Neural cell (in vitro differentiated cells): ENCODE measurements around the gene GAN. TPM values are rescaled to one million over a fixed set of nuclear protein-coding genes. Genes with fewer than 3 reads are reported as not detected.

Experiments
- H2AFZ ChIP-seq: fragments of 200-600, 300-800 bp; sonication (generic), shearing (Covaris generic); 2 replicates; pipeline ENCODE4 v1.6.0; 2014; ENCODE audit warnings: low read depth, mild to moderate bottlenecking, antibody characterized with exemption, low read length, moderate library complexity
- H3F3A ChIP-seq: fragments of 200-600 bp; shearing (Covaris generic); 2 replicates; pipeline ENCODE4 v1.6.1; 2016; ENCODE audit warnings: mild to moderate bottlenecking, moderate library complexity, mixed read lengths, antibody characterized with exemption, low read length; ENCODE audit not compliant: insufficient read depth, poor library complexity, severe bottlenecking
- H3K27ac ChIP-seq: fragments of 200-600, 300-800 bp; sonication (generic), shearing (Covaris generic); 2 replicates; pipeline ENCODE4 v1.5.1; 2014; ENCODE audit warnings: mild to moderate bottlenecking, low read length, moderate library complexity
- H3K27me3 ChIP-seq: fragments of 300-800, 200-600 bp; sonication (generic), shearing (Covaris generic); 2 replicates; pipeline ENCODE4 v1.6.0; 2014; ENCODE audit warnings: mild to moderate bottlenecking, low read depth, low read length, moderate library complexity; ENCODE audit not compliant: insufficient read depth
- H3K36me3 ChIP-seq: fragments of 300-800, 200-600 bp; sonication (generic), shearing (Covaris generic); 2 replicates; pipeline ENCODE4 v1.5.1; 2014; ENCODE audit warnings: mild to moderate bottlenecking, antibody characterized with exemption, low read length, moderate library complexity; ENCODE audit not compliant: insufficient read depth
- H3K4me2 ChIP-seq: fragments of 300-800, 200-600 bp; sonication (generic), shearing (Covaris generic); 2 replicates; pipeline ENCODE4 v1.6.0; 2014; ENCODE audit warnings: mild to moderate bottlenecking, low read length
- H3K4me3 ChIP-seq: fragments of 300-800, 200-600 bp; sonication (generic), shearing (Covaris generic); 2 replicates; pipeline ENCODE4 v1.5.1; 2014; ENCODE audit warnings: mild to moderate bottlenecking, low read length, moderate library complexity
- H3K79me2 ChIP-seq: fragments of 200-600 bp; shearing (Covaris generic); replicated peaks from 2 replicates; pipeline ENCODE4 v1.6.0; 2014; ENCODE audit warnings: mild to moderate bottlenecking, low read length, moderate library complexity; ENCODE audit not compliant: insufficient read depth
- H3K9ac ChIP-seq: fragments of 300-800, 200-600 bp; sonication (generic), shearing (Covaris generic); 2 replicates; pipeline ENCODE4 v1.6.1; 2016; ENCODE audit warnings: mild to moderate bottlenecking, low read length, mixed read lengths
- H3K9me2 ChIP-seq: fragments of 200-600 bp; shearing (Covaris generic); 2 replicates; pipeline ENCODE4 v1.6.1; 2016; ENCODE audit warnings: mild to moderate bottlenecking, low read length, mixed read lengths; ENCODE audit not compliant: insufficient read depth
- H3K9me3 ChIP-seq: fragments of 200-600, 300-800 bp; sonication (generic), shearing (Covaris generic); 2 replicates; pipeline ENCODE4 v1.6.1; 2016; ENCODE audit warnings: mild to moderate bottlenecking, mixed run types, low read length, moderate library complexity, mixed read lengths
- H4K20me1 ChIP-seq: fragments of 200-600 bp; shearing (Covaris generic); 2 replicates; pipeline ENCODE4 v1.6.1; 2016; ENCODE audit warnings: mild to moderate bottlenecking, mixed run types; ENCODE audit not compliant: insufficient read depth
- CTCF ChIP-seq: fragments of 450-650 bp; IDR thresholded peaks from 2 replicates; pipeline ENCODE4 v1.5.1; 2014; ENCODE audit warnings: antibody characterized with exemption, mild to moderate bottlenecking, moderate library complexity; ENCODE audit not compliant: poor library complexity, severe bottlenecking
- EP300 ChIP-seq: fragments of 450-650 bp; conservative IDR thresholded peaks from 2 replicates; pipeline ENCODE4 v1.6.1; 2014; ENCODE audit warnings: antibody characterized with exemption, mild to moderate bottlenecking, moderate library complexity; ENCODE audit not compliant: poor library complexity, severe bottlenecking
- EZH2 ChIP-seq: fragments of 200-600, 300-800 bp; shearing (Covaris generic), sonication (generic); IDR thresholded peaks from 2 replicates; pipeline ENCODE4 v1.6.1; 2014; ENCODE audit warnings: antibody characterized with exemption, low read length, borderline replicate concordance, mild to moderate bottlenecking; ENCODE audit not compliant: insufficient read depth, poor library complexity, severe bottlenecking
- MXI1 ChIP-seq: fragments of 450-650 bp; conservative IDR thresholded peaks from 2 replicates; pipeline ENCODE4 v1.6.1; 2014; ENCODE audit warnings: antibody characterized with exemption, mild to moderate bottlenecking; ENCODE audit not compliant: poor library complexity, severe bottlenecking
- POLR2AphosphoS5 ChIP-seq: IDR thresholded peaks from 2 replicates; pipeline ENCODE4 v1.6.1; 2012
- RAD21 ChIP-seq: fragments of 450-650 bp; conservative IDR thresholded peaks from 2 replicates; pipeline ENCODE4 v1.6.1; 2014; ENCODE audit warnings: antibody characterized with exemption, mild to moderate bottlenecking, moderate library complexity
- SMC3 ChIP-seq: fragments of 450-650 bp; conservative IDR thresholded peaks from 2 replicates; pipeline ENCODE4 v1.6.1; 2014; ENCODE audit warnings: antibody characterized with exemption, mild to moderate bottlenecking, moderate library complexity; ENCODE audit not compliant: poor library complexity
- TAF1 ChIP-seq: IDR thresholded peaks from 2 replicates; pipeline ENCODE4 v1.6.1; 2012; ENCODE audit warnings: low read depth
- polyA plus RNA-seq: library from polyadenylated mRNA; depleted of rRNA; stranded (reverse); fragments of >200 nt; gene quantifications from 2 replicates; pipeline ENCODE4 v1.2.3, GENCODE V29; 2014
- TF ChIP-seq, protein P1 (sequence below): IDR thresholded peaks from 2 replicates; pipeline ENCODE4 v1.6.1; 2012; ENCODE audit warnings: borderline replicate concordance

The GAN gene
- polyA plus RNA-seq, 1 donor from 2014 or later, result 9.1 TPM

DNA sequence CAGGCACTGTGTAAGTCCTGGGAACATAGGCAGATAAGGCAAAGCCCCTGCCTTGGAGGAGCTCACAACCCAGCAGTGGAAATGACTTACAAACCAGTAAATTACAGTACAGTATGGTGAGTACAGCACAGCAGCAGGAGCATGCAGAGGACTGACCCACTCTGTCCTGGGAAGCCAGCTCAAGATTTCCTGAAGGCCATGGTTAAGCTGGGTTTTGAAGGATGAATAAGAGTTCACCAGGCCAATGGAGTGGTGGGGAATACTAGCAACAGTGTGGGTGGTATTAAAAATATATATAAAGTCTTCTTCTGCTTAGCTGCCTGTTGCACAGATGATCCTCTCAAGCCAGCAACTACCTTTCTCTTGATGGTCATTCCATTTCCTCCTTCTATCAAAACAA, 3.0 kb upstream of the GAN start:
- Histone ChIP-seq H4K20me1 (no peaks in the 10 kb centered on the region), H3K9me3 (no peaks in the 10 kb centered on the region), H3K79me2 (peaks cover 17% of the 10 kb centered on the region), H3K27me3 (no peaks in the 10 kb centered on the region), H3K9ac (no peak overlapping the region), H3K4me2 (no peak overlapping the region), H3F3A (peaks cover 4% of the 10 kb centered on the region), H3K27ac (no peak overlapping the region), H3K9me2 (no peaks in the 10 kb centered on the region), H3K36me3 (no peaks in the 10 kb centered on the region), H3K4me3 (peak overlapping the region; percentile 34), H2AFZ (no peak overlapping the region)
- TF ChIP-seq SMC3, result no peak
- TF ChIP-seq MXI1, result no peak
- TF ChIP-seq RAD21, result no peak
- TF ChIP-seq CTCF, result no peak
- TF ChIP-seq EZH2, result no peak
- no peak for TF ChIP-seq TAF1
- no peak for TF ChIP-seq POLR2AphosphoS5
- TF ChIP-seq EP300, result no peak
- TF ChIP-seq, protein P1, sequence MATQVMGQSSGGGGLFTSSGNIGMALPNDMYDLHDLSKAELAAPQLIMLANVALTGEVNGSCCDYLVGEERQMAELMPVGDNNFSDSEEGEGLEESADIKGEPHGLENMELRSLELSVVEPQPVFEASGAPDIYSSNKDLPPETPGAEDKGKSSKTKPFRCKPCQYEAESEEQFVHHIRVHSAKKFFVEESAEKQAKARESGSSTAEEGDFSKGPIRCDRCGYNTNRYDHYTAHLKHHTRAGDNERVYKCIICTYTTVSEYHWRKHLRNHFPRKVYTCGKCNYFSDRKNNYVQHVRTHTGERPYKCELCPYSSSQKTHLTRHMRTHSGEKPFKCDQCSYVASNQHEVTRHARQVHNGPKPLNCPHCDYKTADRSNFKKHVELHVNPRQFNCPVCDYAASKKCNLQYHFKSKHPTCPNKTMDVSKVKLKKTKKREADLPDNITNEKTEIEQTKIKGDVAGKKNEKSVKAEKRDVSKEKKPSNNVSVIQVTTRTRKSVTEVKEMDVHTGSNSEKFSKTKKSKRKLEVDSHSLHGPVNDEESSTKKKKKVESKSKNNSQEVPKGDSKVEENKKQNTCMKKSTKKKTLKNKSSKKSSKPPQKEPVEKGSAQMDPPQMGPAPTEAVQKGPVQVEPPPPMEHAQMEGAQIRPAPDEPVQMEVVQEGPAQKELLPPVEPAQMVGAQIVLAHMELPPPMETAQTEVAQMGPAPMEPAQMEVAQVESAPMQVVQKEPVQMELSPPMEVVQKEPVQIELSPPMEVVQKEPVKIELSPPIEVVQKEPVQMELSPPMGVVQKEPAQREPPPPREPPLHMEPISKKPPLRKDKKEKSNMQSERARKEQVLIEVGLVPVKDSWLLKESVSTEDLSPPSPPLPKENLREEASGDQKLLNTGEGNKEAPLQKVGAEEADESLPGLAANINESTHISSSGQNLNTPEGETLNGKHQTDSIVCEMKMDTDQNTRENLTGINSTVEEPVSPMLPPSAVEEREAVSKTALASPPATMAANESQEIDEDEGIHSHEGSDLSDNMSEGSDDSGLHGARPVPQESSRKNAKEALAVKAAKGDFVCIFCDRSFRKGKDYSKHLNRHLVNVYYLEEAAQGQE, result no peak

DNA sequence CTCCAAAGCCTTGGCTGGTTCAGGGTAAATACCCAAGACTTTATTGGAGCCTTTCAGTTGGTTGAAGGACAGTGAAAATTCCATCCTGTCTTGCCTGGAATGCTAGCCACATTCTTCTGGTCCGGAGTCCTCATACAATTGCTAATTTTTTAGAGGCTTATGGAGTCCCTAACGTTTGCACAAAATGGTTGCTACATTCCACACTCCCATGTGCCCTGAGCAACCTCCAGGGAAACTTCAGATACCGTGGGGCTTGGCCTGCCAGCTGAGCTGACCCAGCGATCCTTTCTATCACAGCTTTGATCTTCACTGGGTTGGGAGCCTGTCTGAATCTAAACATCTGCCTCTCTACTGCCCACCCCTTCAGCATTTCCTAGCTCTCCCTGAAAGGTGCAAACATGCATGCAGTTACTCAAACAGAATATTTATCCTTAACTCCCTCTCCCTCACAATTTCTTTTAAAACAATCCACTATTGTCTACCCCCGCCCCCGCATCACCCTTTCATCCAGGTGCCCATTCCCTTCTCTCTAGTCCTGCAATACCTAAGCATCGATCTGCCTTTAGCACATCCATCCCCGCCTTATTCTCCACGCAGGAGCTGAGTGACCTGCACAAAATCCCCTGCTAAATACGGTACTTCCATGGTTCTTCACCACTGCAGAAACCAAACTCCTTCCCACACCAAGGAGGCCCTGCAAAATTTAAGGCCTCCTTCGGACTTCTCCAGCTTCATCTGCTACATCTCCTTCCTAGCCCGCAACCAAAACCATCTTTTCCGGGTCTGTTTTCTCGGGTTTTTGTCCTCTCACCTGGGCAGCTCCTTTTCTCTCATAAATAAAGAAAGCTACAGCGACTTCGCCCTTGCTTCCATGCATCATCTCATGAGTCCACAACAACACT, 810 bp upstream of the GAN start:
- peaks cover 4% of the 10 kb centered on the region for H3F3A ChIP-seq
- TF ChIP-seq RAD21 (no peak), MXI1 (peak; percentile 15), CTCF (no peak), POLR2AphosphoS5 (no peak)
- H3K9me3 ChIP-seq, result no peaks in the 10 kb centered on the region
- peak overlapping the region; percentile 81 for H3K4me3 ChIP-seq
- H3K27ac ChIP-seq, result peak overlapping the region; percentile 91
- H3K36me3 ChIP-seq, result no peaks in the 10 kb centered on the region
- no peaks in the 10 kb centered on the region for H3K27me3 ChIP-seq
- H3K4me2 ChIP-seq, result peak overlapping the region; percentile 95
- H2AFZ ChIP-seq, result peak overlapping the region; percentile 47
- H4K20me1 ChIP-seq, result no peaks in the 10 kb centered on the region
- peak overlapping the region; percentile 81 for H3K9ac ChIP-seq
- peaks cover 30% of the 10 kb centered on the region for H3K79me2 ChIP-seq
- H3K9me2 ChIP-seq, result no peaks in the 10 kb centered on the region
